ENCODE data around the gene PLEKHG1.

Gene PLEKHG1

GRCh38 chr6:150589852-150590251, 9.8 kb upstream of the PLEKHG1 start:
- no peak for DNase-seq (ENCODE audit: low spot score)

- no peak for DNase-seq (ENCODE audit: low spot score)
These were observed 9.2 kb upstream of the PLEKHG1 start for GRCh38 chr6:150590446-150590845.

- no peak for DNase-seq (ENCODE audit: low spot score)
These were observed 7.2 kb upstream of the PLEKHG1 start for GRCh38 chr6:150592377-150592995.

- no peak for DNase-seq (ENCODE audit: low spot score)
These were observed 6.6 kb upstream of the PLEKHG1 start for GRCh38 chr6:150593119-150593518.

DNA sequence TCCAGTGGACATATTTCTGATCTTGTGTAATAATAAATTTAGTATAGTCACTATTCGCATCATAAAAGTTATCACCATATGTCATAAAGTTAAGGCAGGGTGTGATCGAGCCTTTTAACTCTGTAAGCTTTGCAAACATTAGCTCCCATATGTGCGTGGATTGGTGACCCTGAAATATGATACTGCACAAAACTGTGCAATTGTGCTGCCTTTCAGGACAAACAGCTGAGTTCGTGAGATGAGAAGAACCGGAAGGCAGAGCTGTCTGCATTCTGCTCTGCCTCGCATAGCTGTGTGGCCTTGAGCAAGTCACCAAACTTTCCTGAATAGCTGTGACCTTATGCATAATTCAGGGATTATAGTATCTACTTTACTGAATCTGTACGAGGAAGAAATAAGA, 3.2 kb upstream of the PLEKHG1 start:
- no peak for DNase-seq (ENCODE audit: low spot score)

GRCh38 chr6:150598401-150598800, 1.3 kb upstream of the PLEKHG1 start:
- DNase-seq (ENCODE audit: low spot score), result no peak

DNA sequence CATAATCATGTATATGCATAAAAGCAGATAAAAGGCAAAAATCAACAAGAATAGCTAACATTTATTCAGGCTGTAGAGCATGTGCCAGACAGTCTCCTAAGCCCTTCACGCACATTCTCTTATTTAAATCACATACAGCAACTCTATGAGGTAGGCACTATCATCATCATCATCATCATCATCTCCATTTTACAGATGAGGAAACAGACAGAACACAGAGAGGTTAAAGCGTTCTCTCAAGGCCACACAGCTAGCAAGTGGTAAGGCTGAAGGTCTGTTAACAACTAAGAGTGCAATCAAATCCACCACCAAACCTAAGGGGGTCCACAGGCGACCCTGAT, 857 bp upstream of the PLEKHG1 start:
- no peak for DNase-seq (ENCODE audit: low spot score)

GRCh38 chr6:150600010-150600300, 270 bp downstream of the PLEKHG1 start:
- DNase-seq (ENCODE audit: low spot score), result no peak

GRCh38 chr6:150600301-150601017, 774 bp downstream of the PLEKHG1 start:
- peak; percentile 44 for DNase-seq (ENCODE audit: low spot score)

DNA sequence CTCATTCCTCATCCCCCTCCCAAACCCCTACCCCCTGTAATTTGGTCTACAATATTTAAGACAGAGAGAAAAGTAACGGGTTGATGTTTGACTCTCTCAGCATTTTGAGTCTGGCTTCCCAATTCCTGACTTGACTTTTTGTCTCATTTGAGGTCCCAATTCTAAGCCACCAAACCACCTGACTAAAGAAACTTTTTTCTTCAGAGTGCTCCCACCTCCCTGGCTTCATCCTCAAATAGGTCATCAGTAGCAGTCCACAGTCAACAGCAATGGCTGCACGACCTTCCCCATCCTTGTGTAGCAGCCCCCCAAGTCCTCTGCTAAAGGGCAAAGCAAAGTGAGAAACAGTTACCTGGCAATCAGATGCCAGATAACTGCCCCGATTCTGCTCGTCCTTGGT, 1.8 kb downstream of the PLEKHG1 start:
- no peak for DNase-seq (ENCODE audit: low spot score)

DNA sequence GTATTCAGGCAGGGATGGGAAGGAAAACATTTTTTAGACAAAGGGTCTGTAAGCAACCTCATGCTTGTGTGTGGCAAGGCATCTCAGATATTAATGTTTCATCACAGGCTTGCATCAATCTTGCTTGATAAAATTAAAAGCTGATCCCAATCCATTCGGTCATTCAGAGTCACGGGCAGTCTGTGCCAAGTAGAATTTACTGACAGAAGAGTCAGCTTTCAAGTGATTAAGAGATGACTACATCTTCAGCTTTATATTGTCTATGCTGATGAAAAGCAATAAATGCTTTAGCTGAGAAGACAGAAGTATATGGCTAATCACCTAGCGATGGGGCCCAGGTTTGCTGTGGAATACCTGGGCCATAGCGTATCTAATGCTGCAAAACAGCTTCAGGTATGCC, 3.5 kb downstream of the PLEKHG1 start:
- DNase-seq (ENCODE audit: low spot score), result no peak

- no peak for DNase-seq (ENCODE audit: low spot score)
These were observed 4.8 kb downstream of the PLEKHG1 start for GRCh38 chr6:150604467-150604866.

GRCh38 chr6:150605333-150605732, 5.6 kb downstream of the PLEKHG1 start:
- DNase-seq (ENCODE audit: low spot score), result no peak

- no peak for DNase-seq (ENCODE audit: low spot score)
These were observed 6.5 kb downstream of the PLEKHG1 start for GRCh38 chr6:150606168-150606591.

DNA sequence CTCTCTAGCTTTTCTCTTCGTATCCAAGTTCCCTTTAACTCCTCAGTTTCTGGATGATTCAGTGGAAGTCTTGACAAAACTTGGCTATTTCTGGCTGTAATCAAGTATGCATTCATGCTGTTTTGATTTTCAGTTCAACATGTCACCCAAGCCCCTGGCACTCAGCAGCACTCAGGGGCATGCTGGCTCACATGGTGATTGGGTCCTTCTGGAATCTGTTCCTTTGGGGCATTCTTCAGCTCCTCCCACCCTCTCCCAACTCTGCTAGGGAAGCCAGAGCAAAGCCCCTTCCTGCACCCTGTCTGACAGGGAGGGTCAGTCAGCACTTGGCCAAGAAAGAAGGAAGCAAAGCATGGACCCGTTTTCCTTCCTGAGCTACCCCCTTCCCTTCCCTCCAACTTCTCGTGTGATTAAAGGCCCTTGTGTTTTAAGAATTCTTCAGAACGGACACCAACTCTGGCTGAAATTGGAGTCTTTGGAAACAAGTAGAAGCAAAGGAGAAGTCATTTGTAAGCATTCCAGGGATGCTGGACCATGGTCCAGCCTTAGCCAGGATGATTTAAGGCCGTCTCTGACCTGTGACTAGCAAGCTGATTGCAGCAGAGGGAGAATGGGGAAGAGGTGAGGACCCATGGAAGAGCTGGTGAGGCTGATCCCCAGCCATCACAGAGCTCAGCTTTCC, 7.1 kb downstream of the PLEKHG1 start:
- no peak for DNase-seq (ENCODE audit: low spot score)

DNA sequence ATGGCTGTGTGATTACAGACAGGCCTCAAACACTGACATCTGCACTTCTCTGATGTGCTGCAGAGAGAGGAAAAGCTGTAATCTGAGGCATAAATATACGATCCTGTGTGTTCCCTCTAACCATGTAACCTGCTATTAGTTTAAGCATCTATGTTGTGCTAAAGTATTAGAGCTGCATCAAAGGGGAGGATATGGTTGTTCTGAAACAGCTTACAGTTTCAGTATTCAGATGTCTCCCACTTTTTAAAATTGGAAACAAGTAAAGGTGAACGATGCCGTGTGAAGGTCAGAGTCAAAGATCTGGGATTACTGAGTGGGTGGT, 7.6 kb downstream of the PLEKHG1 start:
- no peak for DNase-seq (ENCODE audit: low spot score)

DNA sequence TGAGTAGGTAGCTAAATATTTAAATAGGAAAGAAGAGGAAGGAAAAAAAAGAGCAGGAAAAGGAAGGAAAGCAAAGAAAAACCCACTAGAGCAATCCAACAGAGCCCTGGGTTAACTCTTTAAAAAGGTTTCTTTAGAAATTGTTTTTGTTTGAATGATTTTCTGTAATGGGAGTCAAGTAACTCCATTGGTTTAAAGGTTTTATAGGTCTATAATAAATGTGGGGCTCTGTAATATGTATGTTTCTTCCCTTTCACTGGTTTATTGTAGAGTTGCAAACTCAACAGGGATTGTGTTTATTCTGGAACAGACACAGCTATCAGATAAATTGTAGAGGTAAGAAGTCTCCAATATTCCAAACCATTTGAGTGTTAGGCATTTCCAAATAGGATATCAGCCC, 10.9 kb downstream of the PLEKHG1 start:
- DNase-seq (ENCODE audit: low spot score), result no peak

- no peak for DNase-seq (ENCODE audit: low spot score)
These were observed 13.6 kb downstream of the PLEKHG1 start for GRCh38 chr6:150613269-150613668.

- no peak for DNase-seq (ENCODE audit: low spot score)
These were observed 16.3 kb downstream of the PLEKHG1 start for GRCh38 chr6:150615967-150616366.

- no peak for DNase-seq (ENCODE audit: low spot score)
These were observed 16.9 kb downstream of the PLEKHG1 start for GRCh38 chr6:150616586-150616985.

DNA sequence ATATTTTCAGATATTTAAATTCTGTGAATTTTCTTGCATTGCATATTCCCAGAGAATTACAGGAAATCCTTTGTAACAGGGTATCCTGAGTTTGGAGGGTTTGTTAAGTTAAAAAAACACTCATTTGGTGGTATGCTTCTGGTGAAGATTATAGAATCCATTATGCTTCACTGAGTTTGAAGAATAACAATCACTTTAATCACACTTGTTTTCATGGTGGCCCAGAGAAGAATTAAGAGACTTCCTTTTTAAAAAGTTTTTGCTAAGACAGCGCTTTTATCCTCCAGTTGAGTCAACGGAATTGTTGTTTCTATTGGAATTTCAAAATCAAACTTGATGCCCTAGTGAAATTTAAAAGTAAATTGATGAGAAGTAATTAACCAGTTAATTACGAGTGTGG, 17.4 kb downstream of the PLEKHG1 start:
- DNase-seq (ENCODE audit: low spot score), result no peak

- no peak for DNase-seq (ENCODE audit: low spot score)
These were observed 18.1 kb downstream of the PLEKHG1 start for GRCh38 chr6:150617496-150618460.

DNA sequence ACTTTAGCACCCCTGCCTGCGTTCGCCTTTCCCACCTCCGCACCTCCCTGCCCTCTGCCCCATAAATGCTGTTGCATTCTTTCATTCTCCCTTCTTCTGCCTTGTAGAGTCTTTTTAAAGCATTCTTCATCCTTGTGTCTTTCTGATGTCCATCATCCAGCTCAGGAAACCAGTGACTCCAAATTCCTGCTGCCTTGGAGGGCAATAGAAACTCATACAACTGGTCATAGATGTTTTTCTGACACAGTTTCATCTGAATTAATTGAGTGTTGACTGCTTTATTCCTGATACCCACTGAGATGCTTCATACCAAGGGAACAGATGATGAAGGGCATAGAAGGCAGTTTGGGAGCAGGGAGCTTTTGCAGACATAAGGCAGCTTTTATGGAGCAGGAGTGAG, 19.6 kb downstream of the PLEKHG1 start:
- DNase-seq (ENCODE audit: low spot score), result no peak
